C4-2B (cell line): ENCODE measurements around the gene ZFYVE28.

Experiments used
- CTCF ChIP-seq: fragments of 450-650 bp; conservative IDR thresholded peaks from 2 replicates; pipeline ENCODE4 v1.5.1; 2017; ENCODE audit warnings: mild to moderate bottlenecking
- ZFX ChIP-seq: fragments of 450-650 bp; IDR thresholded peaks from 2 replicates; pipeline ENCODE4 v1.6.1; 2017

- no peak for TF ChIP-seq CTCF
- TF ChIP-seq ZFX, result no peak
These were observed 33.7 kb upstream of the ZFYVE28 start for GRCh38 chr4:2451821-2452785.
